WERI-Rb-1 (cell line): Measurements from ENCODE around the gene UNKL.
A peak's percentile ranks its signal among the peaks of the same experiment; 100 is the strongest.

Source experiments
- DNase-seq: peaks from one replicate; pipeline ENCODE4 v3.0.0-alpha.2; 2020
- H3K27ac ChIP-seq: fragments of 250-450 bp; sonication (Bioruptor Pico); 2 replicates; pipeline ENCODE4 v1.5.1; 2020; ENCODE audit warnings: mild to moderate bottlenecking, moderate library complexity
- H3K27me3 ChIP-seq: fragments of 250-450 bp; sonication (Bioruptor Pico); 2 replicates; pipeline ENCODE4 v1.5.1; 2021; ENCODE audit warnings: mild to moderate bottlenecking, low read depth, moderate library complexity; ENCODE audit not compliant: insufficient read depth, severe bottlenecking
- H3K36me3 ChIP-seq: fragments of 250-450 bp; sonication (Bioruptor Pico); 2 replicates; pipeline ENCODE4 v1.5.1; 2020; ENCODE audit warnings: mild to moderate bottlenecking, moderate library complexity
- H3K4me3 ChIP-seq: 2 replicates; pipeline ENCODE4 v1.5.1; 2011; ENCODE audit warnings: low read depth, mild to moderate bottlenecking, control low read depth, low read length
- H3K9me3 ChIP-seq: fragments of 250-450 bp; sonication (Bioruptor Pico); 2 replicates; pipeline ENCODE4 v1.5.1; 2021; ENCODE audit warnings: mild to moderate bottlenecking, moderate library complexity; ENCODE audit not compliant: severe bottlenecking
- TF ChIP-seq, protein P1 (sequence below): IDR thresholded peaks from 2 replicates; pipeline ENCODE4 v1.5.1; 2011; ENCODE audit warnings: low read depth, mild to moderate bottlenecking, control low read depth, inconsistent platforms, low read length

UNKL gene

GRCh38 chr16:1420111-1420539 lies 5.6 kb upstream of the UNKL start:
- DNase-seq, result no peak
- Histone ChIP-seq H3K9me3 (no peaks in the 10 kb centered on the region), H3K27me3 (no peaks in the 10 kb centered on the region), H3K27ac (peak overlapping the region; percentile 85), H3K36me3 (peaks cover 11% of the 10 kb centered on the region), H3K4me3 (peak overlapping the region; percentile 87)
- TF ChIP-seq, protein P1, sequence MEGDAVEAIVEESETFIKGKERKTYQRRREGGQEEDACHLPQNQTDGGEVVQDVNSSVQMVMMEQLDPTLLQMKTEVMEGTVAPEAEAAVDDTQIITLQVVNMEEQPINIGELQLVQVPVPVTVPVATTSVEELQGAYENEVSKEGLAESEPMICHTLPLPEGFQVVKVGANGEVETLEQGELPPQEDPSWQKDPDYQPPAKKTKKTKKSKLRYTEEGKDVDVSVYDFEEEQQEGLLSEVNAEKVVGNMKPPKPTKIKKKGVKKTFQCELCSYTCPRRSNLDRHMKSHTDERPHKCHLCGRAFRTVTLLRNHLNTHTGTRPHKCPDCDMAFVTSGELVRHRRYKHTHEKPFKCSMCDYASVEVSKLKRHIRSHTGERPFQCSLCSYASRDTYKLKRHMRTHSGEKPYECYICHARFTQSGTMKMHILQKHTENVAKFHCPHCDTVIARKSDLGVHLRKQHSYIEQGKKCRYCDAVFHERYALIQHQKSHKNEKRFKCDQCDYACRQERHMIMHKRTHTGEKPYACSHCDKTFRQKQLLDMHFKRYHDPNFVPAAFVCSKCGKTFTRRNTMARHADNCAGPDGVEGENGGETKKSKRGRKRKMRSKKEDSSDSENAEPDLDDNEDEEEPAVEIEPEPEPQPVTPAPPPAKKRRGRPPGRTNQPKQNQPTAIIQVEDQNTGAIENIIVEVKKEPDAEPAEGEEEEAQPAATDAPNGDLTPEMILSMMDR, result no peak

DNA sequence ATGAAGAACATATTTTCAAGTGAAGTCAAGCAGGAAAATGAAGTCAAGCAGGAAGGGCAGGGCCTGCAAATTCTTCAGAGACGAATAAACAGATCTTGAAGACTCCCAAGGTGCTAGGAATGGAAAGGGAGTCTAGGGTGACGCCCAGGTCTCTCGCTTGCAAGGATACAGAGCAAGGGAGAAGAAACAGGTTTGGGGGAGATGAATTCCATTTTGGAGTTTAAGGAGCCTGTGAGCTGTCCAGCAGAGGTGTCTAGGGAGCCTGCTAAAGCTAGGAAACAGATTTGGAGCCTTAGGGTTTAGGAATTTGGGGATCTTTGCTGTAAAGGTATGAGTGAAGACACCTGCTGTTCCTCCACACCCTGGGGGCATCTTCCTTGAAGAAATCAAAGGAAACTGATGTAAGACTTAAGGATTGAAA lies 2.0 kb upstream of the UNKL start:
- Histone ChIP-seq H3K27ac (no peak overlapping the region), H3K36me3 (peaks cover 15% of the 10 kb centered on the region)
- no peak for DNase-seq

GRCh38 chr16:1413684-1414531 lies 596 bp downstream of the UNKL start:
- Histone ChIP-seq H3K27me3 (no peaks in the 10 kb centered on the region), H3K4me3 (peak overlapping the region; percentile 82), H3K9me3 (no peaks in the 10 kb centered on the region), H3K36me3 (peaks cover 15% of the 10 kb centered on the region), H3K27ac (peak overlapping the region; percentile 44)
- TF ChIP-seq, protein P1, result peak; percentile 74
- peak; percentile 68 for DNase-seq

More for the DNA sequence above, 2.0 kb upstream of the UNKL start:
- no peaks in the 10 kb centered on the region for H3K27me3 ChIP-seq
- H3K4me3 ChIP-seq, result no peak overlapping the region
- TF ChIP-seq, protein P1, result no peak
- no peaks in the 10 kb centered on the region for H3K9me3 ChIP-seq

GRCh38 chr16:1412847-1413246 lies 1.7 kb downstream of the UNKL start:
- TF ChIP-seq, protein P1, result no peak
- Histone ChIP-seq H3K9me3 (no peaks in the 10 kb centered on the region), H3K4me3 (no peak overlapping the region), H3K27me3 (no peaks in the 10 kb centered on the region), H3K36me3 (peaks cover 6% of the 10 kb centered on the region), H3K27ac (no peak overlapping the region)
- DNase-seq, result no peak

DNA sequence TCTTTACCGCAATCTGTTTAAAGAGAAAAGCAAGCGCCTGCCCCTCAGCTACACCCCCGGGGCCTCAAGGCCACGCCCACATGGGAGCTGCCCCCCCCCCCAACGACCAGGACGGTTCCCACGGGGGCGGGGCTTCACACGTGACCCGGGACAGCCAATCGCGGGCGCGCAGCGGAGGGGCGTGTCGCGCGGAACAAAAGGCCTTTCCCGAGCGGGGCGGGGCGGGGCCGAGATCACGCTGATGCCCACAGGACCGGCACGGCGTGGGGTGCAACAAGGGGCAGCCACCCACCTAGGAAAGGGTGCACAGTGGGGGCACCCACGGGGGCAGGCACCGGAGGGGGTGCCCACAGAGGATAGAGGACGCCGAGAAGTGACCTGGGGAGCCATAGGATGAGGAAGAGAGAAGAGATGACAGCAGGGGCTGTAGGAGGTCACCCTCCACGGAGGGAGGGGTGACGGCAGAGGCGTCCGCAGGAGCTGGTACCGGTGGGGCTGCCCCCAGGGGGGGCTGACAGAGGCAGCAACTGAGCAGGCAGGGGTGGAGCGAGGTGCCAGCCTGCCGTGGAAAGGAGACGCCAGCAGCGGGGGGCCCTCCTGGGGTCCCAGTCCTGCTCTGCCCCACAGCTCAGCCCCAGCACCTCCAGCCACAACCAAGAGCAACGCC lies 6.2 kb downstream of the UNKL start:
- peak overlapping the region; percentile 59 for H3K27ac ChIP-seq

More for the DNA sequence above, 6.2 kb downstream of the UNKL start:
- Histone ChIP-seq H3K4me3 (peak overlapping the region; percentile 81), H3K27me3 (no peaks in the 10 kb centered on the region), H3K36me3 (peaks cover 5% of the 10 kb centered on the region), H3K9me3 (no peaks in the 10 kb centered on the region)
- TF ChIP-seq, protein P1, result no peak
- DNase-seq, result peak; percentile 94
